22Rv1 (cell line): ENCODE measurements around the gene CYREN.

ENCODE experiments used
- ZFX ChIP-seq: fragments of 450-650 bp; IDR thresholded peaks from 2 replicates; pipeline ENCODE4 v1.6.1; 2017; ENCODE audit warnings: antibody characterized with exemption, borderline replicate concordance
- TF ChIP-seq, protein P1 (sequence below): fragments of 450-650 bp; IDR thresholded peaks from 2 replicates; pipeline ENCODE4 v1.5.1; 2017; ENCODE audit warnings: mild to moderate bottlenecking

DNA sequence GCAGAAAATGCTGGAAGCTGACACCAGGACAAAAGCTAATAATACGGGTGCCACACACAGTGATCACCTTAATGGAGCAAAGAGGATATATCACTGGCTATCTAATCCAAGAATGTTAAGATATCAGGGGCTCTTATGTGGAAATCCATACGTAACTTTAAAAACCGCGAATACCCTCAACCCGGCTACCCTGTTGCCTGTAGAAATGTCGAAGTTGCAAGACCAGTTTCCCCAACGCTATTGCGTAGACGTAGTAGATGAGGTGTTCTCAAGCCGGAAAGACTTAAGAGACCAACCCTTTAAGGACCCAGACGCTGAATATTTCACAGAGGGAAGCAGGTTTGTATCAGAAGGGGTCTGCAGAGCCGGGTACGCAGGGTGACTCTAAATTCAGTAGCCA lies 7.9 kb upstream of the CYREN start:
- TF ChIP-seq, protein P1, sequence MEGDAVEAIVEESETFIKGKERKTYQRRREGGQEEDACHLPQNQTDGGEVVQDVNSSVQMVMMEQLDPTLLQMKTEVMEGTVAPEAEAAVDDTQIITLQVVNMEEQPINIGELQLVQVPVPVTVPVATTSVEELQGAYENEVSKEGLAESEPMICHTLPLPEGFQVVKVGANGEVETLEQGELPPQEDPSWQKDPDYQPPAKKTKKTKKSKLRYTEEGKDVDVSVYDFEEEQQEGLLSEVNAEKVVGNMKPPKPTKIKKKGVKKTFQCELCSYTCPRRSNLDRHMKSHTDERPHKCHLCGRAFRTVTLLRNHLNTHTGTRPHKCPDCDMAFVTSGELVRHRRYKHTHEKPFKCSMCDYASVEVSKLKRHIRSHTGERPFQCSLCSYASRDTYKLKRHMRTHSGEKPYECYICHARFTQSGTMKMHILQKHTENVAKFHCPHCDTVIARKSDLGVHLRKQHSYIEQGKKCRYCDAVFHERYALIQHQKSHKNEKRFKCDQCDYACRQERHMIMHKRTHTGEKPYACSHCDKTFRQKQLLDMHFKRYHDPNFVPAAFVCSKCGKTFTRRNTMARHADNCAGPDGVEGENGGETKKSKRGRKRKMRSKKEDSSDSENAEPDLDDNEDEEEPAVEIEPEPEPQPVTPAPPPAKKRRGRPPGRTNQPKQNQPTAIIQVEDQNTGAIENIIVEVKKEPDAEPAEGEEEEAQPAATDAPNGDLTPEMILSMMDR = no peak
- TF ChIP-seq ZFX = no peak
